WERI-Rb-1 (cell line): ENCODE results near the gene ZNF619.

Experiments
- DNase-seq: peaks from one replicate; pipeline ENCODE4 v3.0.0-alpha.2; 2020
- H3K27ac ChIP-seq: fragments of 250-450 bp; sonication (Bioruptor Pico); 2 replicates; pipeline ENCODE4 v1.5.1; 2020; ENCODE audit warnings: mild to moderate bottlenecking, moderate library complexity
- H3K27me3 ChIP-seq: fragments of 250-450 bp; sonication (Bioruptor Pico); 2 replicates; pipeline ENCODE4 v1.5.1; 2021; ENCODE audit warnings: mild to moderate bottlenecking, low read depth, moderate library complexity; ENCODE audit not compliant: insufficient read depth, severe bottlenecking
- H3K36me3 ChIP-seq: fragments of 250-450 bp; sonication (Bioruptor Pico); 2 replicates; pipeline ENCODE4 v1.5.1; 2020; ENCODE audit warnings: mild to moderate bottlenecking, moderate library complexity
- H3K4me3 ChIP-seq: 2 replicates; pipeline ENCODE4 v1.5.1; 2011; ENCODE audit warnings: low read depth, mild to moderate bottlenecking, control low read depth, low read length
- H3K9me3 ChIP-seq: fragments of 250-450 bp; sonication (Bioruptor Pico); 2 replicates; pipeline ENCODE4 v1.5.1; 2021; ENCODE audit warnings: mild to moderate bottlenecking, moderate library complexity; ENCODE audit not compliant: severe bottlenecking
- CTCF ChIP-seq: IDR thresholded peaks from 2 replicates; pipeline ENCODE4 v1.5.1; 2011; ENCODE audit warnings: low read depth, mild to moderate bottlenecking, control low read depth, inconsistent platforms, low read length

The ZNF619 gene

GRCh38 chr3:40502034-40502433 lies 25.1 kb downstream of the ZNF619 start:
- DNase-seq = no peak
- TF ChIP-seq CTCF = no peak
- Histone ChIP-seq H3K27ac (no peak overlapping the region), H3K27me3 (no peaks in the 10 kb centered on the region), H3K9me3 (no peaks in the 10 kb centered on the region), H3K4me3 (no peak overlapping the region), H3K36me3 (no peaks in the 10 kb centered on the region)

- Histone ChIP-seq H3K27ac (no peak overlapping the region; the same call in 1 of the 2 replicates), H3K27me3 (no peaks in the 10 kb centered on the region), H3K36me3 (peaks cover 17% of the 10 kb centered on the region), H3K9me3 (no peaks in the 10 kb centered on the region), H3K4me3 (no peak overlapping the region)
- TF ChIP-seq CTCF = no peak
- no peak for DNase-seq
Observed at GRCh38 chr3:40504636-40505430, 27.9 kb downstream of the ZNF619 start.

DNA sequence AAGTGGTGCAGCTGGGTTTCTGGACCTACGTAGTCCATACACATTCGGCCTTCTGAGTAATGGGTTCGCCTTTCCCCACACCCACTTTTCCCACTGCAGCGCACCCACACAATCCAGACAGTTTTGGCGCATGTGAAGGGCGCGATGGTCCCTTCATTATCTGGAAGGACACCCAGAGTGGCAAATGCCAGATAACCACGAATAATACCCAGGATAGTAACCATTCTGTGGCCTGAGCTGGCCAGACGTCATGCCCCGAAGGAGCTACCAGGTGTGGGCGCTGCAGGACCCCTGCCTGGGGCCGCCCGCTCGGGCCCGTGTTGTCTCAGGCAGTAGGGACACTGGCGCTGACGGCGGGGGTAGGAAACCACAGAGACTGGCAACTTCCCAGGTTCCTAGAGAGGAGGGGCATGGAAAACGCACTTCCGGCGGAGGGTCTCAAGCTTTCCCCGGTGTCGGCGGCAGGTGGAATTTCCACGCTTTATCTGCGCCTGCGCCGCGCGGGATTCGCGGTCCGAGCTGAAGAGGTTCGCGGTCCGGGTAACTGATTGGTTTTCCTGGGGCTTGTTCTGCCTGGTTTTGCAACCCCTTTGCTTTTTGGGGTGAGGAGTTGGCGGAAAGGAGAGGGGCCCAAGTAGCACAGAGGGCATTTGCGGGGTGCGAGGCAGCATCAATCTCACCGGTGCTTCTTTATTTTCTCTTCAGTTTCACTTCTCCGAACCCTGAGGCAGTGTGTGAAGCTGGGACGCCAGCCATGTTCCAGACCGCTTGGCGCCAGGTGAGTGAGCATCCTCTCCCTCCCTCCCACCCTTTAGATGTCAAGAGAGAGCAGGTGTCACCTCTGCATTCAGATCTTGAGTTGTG lies 28.9 kb downstream of the ZNF619 start, which contains the start of gene ZNF620:
ZNF620 (plus strand) TSS at position 441 of the 864 bp plus-strand sequence; CDS start at position 755, 314 bp downstream.
- peak within 1 kb of the TSS; percentile 97 for H3K4me3 ChIP-seq
- TF ChIP-seq CTCF = peak; percentile 65
- H3K36me3 ChIP-seq = peaks cover 26% of the 10 kb centered on the region
- peak within 1 kb of the TSS; percentile 97 for H3K27ac ChIP-seq
- H3K27me3 ChIP-seq = no peaks in the 10 kb centered on the region
- DNase-seq = peak; percentile 95
- no peaks in the 10 kb centered on the region for H3K9me3 ChIP-seq

DNA sequence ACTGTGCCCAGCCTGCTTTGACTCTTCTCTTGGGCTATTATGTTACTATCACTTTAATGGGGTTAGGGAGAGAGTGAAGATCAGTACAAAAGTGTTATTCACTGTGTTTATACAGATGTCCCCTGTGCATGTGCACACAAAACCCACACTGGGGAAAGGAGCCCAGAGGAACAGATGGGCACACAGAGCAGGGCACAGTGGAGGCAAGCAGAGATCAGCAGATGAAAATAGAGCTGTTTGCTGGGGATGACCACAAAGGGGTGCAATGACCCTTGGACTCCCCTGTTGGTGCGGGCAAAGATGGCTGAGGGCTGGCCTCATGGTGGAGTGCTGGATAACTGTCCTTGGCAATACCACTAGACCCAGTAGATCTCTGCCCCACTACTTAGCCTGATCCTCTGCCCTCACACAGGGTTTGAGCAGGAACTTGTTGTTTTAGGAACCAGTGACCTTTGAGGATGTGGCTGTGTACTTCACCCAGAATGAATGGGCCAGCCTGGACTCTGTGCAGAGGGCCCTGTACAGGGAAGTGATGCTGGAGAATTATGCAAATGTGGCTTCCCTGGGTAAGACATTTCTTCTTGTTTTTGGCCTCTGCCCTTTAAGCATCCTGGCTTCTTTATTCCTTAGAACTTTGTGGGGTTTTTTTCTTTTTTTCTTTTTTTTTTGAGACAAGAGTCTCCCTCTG lies 34.3 kb downstream of the ZNF619 start:
- Histone ChIP-seq H3K36me3 (peaks cover 63% of the 10 kb centered on the region), H3K27me3 (no peaks in the 10 kb centered on the region), H3K4me3 (no peak overlapping the region), H3K9me3 (no peaks in the 10 kb centered on the region), H3K27ac (no peak overlapping the region)
- no peak for TF ChIP-seq CTCF
- no peak for DNase-seq

DNA sequence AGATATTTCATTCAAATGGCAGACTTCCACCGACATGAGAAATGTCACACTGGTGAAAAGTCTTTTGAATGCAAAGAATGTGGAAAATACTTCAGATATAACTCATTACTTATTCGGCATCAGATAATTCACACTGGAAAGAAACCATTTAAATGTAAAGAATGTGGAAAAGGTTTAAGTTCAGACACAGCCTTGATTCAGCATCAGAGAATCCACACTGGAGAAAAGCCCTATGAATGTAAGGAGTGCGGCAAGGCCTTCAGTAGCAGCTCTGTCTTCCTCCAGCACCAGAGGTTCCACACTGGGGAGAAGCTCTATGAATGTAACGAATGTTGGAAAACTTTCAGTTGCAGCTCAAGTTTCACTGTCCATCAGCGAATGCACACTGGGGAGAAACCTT lies 39.3 kb downstream of the ZNF619 start:
- no peak for TF ChIP-seq CTCF
- Histone ChIP-seq H3K27me3 (no peaks in the 10 kb centered on the region), H3K36me3 (peaks cover 58% of the 10 kb centered on the region), H3K9me3 (no peaks in the 10 kb centered on the region), H3K4me3 (no peak overlapping the region), H3K27ac (no peak overlapping the region)
- no peak for DNase-seq
